Effector memory CD8-positive, alpha-beta T cell (primary cell): ENCODE data around the gene CCDC171.

ENCODE experiments used
- ATAC-seq: fragments of 150-1000 bp; cut with Tn5 transposase; replicated peaks from 2 replicates; pipeline ENCODE4 v1.10.0; 2021; ENCODE audit warnings: mild to moderate bottlenecking, moderate library complexity
- DNase-seq, 3 experiments: peaks; one replicate each; pipeline ENCODE4 v3.0.0; 2021
- H3K27ac Mint-ChIP-seq, 2 donors: one replicate each; pipeline ENCODE4 v1.8.0; 2022; ENCODE audit warnings: mild to moderate bottlenecking in 2 of 2, mixed read lengths in 2 of 2, moderate library complexity in 2 of 2
- H3K27me3 Mint-ChIP-seq, 2 donors: one replicate each; pipeline ENCODE4 v1.8.0; 2022; ENCODE audit warnings: mixed read lengths in 2 of 2
- H3K36me3 Mint-ChIP-seq: one replicate; pipeline ENCODE4 v1.8.0; 2022; ENCODE audit warnings: mild to moderate bottlenecking, moderate library complexity, mixed read lengths; ENCODE audit not compliant: insufficient read depth
- H3K4me1 Mint-ChIP-seq, 2 donors: one replicate each; pipeline ENCODE4 v1.8.0; 2022; ENCODE audit warnings: low read depth in 2 of 2, mixed read lengths in 2 of 2
- H3K4me3 Mint-ChIP-seq, 2 donors: one replicate each; pipeline ENCODE4 v1.8.0; 2022; ENCODE audit warnings: mild to moderate bottlenecking in 2 of 2, mixed read lengths in 2 of 2, moderate library complexity in 2 of 2
- H3K9me3 Mint-ChIP-seq, 2 donors: one replicate each; pipeline ENCODE4 v1.8.0; 2022; ENCODE audit warnings: mixed read lengths in 2 of 2

The CCDC171 gene

DNA sequence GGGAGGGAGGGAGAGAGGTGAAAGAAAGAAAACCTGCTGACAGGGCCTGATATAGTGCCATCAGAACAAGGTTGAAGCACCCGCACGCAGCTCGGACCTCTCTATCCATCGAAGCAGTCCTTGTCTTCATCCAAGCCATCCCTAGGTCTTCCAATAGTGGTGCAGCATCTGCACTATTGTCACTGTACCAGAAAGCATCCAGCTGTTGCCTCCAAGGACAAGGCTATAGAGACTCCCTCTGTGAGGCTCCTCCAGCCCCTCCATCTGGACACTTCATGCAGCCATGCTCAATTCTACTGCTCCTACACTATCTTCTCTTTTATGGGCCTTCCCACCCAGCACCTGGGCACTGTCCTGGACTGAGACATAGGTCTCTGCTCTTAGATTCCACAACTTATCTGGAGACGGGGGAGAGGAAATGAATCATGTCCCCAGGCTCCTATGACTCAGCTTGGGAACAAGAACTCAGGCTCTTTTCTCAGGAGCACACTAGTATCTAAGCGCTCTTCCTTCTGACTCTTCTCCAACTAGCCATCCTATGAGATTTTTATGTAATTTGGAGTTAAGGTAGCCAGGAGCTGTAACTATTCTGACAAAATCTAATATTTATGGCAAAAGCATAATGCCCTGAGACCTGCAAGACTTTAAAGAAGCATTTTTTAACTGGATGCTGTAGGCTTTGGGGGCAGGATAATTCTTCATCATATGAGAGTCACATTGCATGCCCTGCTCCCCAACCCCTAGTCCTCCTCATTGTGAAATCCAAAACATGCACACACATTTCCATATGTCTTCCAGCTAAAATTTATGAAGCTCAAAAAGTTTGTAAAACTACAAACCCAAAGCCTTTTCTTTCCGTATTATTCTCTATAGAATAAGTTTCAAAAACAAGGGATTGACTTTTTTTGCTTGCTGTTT, 446.8 kb downstream of the CCDC171 start:
- Mint-ChIP-seq H3K36me3 (no peaks in the 10 kb centered on the region), H3K4me1 (no peaks in the 10 kb centered on the region), H3K27ac (no peak overlapping the region), H3K9me3 (peaks cover 9 to 15% of the 10 kb centered on the region in 2 donors), H3K27me3 (no peaks in the 10 kb centered on the region), H3K4me3 (no peak overlapping the region)
- DNase-seq, result no peak
- no peak for ATAC-seq

DNA sequence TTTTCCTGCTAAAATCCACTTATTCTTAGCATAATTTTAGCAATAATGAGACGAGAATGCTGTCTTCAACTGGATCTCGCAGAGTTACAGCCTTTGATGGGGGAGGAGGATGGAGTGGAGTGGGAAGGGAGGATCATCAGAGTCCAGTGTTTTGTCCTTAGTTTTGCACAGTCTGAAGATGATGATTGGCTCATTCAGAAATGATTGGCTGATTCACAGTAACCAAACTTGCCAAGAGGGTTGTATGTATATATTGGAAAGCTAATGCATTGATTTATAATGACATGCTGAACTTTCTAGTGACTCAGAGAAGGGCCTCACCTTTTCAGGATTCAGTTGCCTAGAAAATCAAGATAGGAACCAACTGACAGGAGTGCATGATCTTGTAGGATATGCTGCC, 448.0 kb downstream of the CCDC171 start:
- Mint-ChIP-seq H3K4me3 (no peak overlapping the region), H3K36me3 (no peaks in the 10 kb centered on the region), H3K27ac (no peak overlapping the region), H3K9me3 (peaks cover 9 to 15% of the 10 kb centered on the region in 2 donors), H3K4me1 (no peaks in the 10 kb centered on the region), H3K27me3 (no peaks in the 10 kb centered on the region)
- ATAC-seq (no peak), DNase-seq (no peak)

DNA sequence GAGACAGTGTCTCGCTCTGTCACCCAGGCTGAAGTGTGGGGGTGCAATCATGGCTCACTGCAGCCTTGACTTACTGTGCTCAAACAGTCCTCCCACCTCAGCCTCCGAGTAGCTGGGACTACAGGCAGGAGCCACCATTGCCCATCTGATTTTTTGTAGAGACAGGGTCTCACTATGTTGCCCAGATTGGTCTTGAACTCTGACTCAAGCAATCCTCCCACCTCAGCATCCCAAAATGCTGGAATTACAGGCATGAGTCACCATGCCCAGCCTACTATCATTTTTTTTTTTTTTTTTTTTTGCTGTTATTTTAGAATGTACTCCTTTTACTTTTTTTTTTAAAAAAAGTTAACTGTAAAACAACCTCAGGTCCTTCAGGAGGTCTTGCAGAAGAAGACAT, 449.0 kb downstream of the CCDC171 start:
- ATAC-seq, result no peak
- no peaks in the 10 kb centered on the region for H3K36me3 Mint-ChIP-seq
- DNase-seq, result no peak
- no peaks in the 10 kb centered on the region for H3K27me3 Mint-ChIP-seq
- H3K4me1 Mint-ChIP-seq, result no peaks in the 10 kb centered on the region
- H3K27ac Mint-ChIP-seq, result no peak overlapping the region
- peaks cover 7 to 11% of the 10 kb centered on the region in 2 donors for H3K9me3 Mint-ChIP-seq
- no peak overlapping the region for H3K4me3 Mint-ChIP-seq

DNA sequence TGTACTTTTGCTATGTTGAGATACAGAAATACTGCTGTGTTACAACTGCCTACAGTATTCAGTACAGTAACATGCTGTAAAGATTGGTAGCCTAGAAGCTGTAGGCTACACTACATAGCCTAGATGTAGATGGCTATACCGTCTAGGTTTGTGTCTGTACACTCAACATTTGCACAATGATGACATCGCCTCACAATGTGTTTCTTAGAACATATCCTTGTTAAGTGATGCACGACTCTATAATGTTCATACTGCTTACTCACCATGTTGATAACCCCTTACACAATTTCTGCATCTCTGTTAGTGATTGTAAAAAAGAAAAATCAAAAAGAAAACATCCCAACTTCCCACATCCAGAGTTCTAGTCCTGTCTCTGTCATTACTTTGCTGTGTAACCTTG, 450.0 kb downstream of the CCDC171 start:
- DNase-seq (no peak), ATAC-seq (no peak)
- no peaks in the 10 kb centered on the region for H3K27me3 Mint-ChIP-seq
- no peaks in the 10 kb centered on the region for H3K4me1 Mint-ChIP-seq
- no peaks in the 10 kb centered on the region for H3K36me3 Mint-ChIP-seq
- no peak overlapping the region for H3K4me3 Mint-ChIP-seq
- H3K27ac Mint-ChIP-seq, result no peak overlapping the region
- peaks cover 5 to 6% of the 10 kb centered on the region in 2 donors for H3K9me3 Mint-ChIP-seq

DNA sequence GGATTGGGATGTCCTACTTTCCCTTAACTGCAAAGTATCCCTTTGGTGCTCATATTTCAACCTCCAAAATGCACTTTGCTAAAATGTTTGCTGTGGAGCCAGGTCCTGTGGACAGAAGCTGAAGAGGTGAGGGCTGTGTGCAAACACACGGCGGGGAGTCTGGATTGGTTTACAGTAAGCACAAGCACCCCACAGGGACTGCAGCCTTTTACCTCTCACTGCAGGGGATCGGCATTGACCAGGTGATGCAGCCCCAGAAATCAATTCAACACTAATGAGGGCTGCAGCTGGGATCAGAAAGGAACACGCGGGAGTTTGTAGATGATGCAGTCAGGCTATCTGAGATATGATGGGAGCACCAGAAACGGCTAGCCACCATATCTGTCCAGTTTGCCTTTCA, 450.9 kb downstream of the CCDC171 start:
- Mint-ChIP-seq H3K36me3 (no peaks in the 10 kb centered on the region), H3K27me3 (no peaks in the 10 kb centered on the region), H3K9me3 (peaks cover 5 to 8% of the 10 kb centered on the region in 2 donors), H3K4me1 (no peaks in the 10 kb centered on the region), H3K4me3 (no peak overlapping the region), H3K27ac (no peak overlapping the region)
- ATAC-seq (no peak), DNase-seq (no peak)

DNA sequence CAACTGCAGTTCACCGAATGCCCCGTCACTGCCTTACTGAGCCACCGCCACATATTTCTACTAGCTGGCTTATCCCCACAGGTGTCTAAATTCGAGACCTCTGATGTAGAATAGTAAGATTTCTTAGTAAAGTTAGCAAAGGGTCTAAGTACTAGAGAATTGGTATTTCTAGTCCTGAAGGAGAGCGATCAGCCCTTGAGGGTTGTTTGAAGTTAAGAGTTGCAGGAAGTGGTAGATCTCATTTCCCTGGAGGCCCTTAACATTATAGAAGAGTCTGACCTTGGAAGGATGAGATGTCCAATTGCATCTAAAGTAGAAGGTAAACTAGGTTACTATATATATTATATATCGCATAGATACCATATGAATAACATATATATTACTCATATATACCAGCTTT, 451.8 kb downstream of the CCDC171 start:
- Mint-ChIP-seq H3K27me3 (no peaks in the 10 kb centered on the region), H3K27ac (no peak overlapping the region), H3K9me3 (peaks cover 5 to 8% of the 10 kb centered on the region in 2 donors), H3K4me3 (no peak overlapping the region), H3K36me3 (no peaks in the 10 kb centered on the region), H3K4me1 (no peaks in the 10 kb centered on the region)
- DNase-seq (no peak), ATAC-seq (no peak)

DNA sequence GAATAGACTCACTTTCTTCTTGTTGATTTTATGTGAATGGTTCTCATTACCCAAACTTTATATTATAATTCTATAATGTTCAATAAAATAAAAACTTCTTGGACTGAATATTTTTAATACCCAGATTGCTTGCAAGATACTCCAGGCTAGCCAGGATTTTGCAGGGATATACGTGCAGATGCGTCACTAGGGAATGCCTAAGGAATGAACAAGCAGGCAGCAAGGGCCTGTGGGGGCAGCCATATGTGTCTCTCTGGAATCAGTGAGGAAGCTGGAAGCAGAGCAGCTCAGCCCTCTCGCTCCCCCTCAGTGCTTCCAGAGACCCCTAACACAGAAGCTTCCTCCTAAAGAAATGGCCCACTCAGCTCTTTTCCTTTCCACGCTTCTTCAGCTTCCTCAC, 457.4 kb downstream of the CCDC171 start:
- Mint-ChIP-seq H3K4me1 (no peaks in the 10 kb centered on the region), H3K9me3 (peaks cover 12 to 13% of the 10 kb centered on the region in 2 donors), H3K36me3 (no peaks in the 10 kb centered on the region), H3K27ac (no peak overlapping the region), H3K4me3 (no peak overlapping the region), H3K27me3 (no peaks in the 10 kb centered on the region)
- no peak for ATAC-seq
- no peak for DNase-seq

DNA sequence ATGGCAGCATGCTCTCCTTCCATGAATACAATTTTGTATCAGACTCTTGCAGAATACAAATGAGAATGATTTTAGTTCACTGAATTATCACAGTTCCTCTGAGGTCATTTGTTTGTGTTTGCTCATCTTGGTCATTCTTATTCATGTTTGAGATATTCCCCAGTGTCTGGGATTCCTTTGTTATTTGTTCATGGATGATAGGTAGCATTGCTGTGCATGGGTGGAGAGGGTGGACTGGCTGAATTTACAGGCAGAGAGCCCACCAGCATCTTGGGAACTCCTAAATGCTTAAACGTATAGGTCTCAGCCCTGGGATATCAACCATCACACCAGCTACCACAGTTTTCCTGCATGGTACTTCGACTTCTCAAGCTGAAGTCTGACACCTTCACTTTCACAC, 459.8 kb downstream of the CCDC171 start:
- ATAC-seq (no peak), DNase-seq (no peak)
- no peaks in the 10 kb centered on the region for H3K27me3 Mint-ChIP-seq
- no peak overlapping the region for H3K4me3 Mint-ChIP-seq
- H3K27ac Mint-ChIP-seq, result no peak overlapping the region
- peaks cover 13 to 20% of the 10 kb centered on the region in 2 donors for H3K9me3 Mint-ChIP-seq
- H3K4me1 Mint-ChIP-seq, result no peaks in the 10 kb centered on the region
- H3K36me3 Mint-ChIP-seq, result no peaks in the 10 kb centered on the region

DNA sequence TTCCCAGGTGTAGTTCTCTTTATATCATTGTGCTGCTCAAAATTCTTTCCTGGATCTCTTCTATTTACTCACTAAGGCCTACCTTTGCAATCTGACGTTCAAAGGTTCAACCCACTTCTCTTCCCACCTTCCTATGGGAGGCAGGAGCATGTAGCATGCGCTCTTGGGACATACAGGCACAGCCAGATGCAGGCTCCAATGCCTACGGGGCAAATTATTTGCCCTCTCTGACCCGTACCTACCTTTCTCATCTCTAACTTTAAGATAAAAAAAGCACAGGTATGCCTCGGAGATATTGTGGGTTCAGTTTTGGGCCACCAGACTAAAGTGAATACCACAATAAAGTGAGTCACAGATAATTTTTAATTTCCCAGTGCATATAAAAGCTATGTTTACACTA, 460.5 kb downstream of the CCDC171 start:
- H3K4me1 Mint-ChIP-seq, result no peaks in the 10 kb centered on the region
- no peaks in the 10 kb centered on the region for H3K27me3 Mint-ChIP-seq
- peaks cover 11 to 17% of the 10 kb centered on the region in 2 donors for H3K9me3 Mint-ChIP-seq
- H3K4me3 Mint-ChIP-seq, result no peak overlapping the region
- no peaks in the 10 kb centered on the region for H3K36me3 Mint-ChIP-seq
- no peak for DNase-seq
- no peak overlapping the region for H3K27ac Mint-ChIP-seq
- ATAC-seq, result no peak

DNA sequence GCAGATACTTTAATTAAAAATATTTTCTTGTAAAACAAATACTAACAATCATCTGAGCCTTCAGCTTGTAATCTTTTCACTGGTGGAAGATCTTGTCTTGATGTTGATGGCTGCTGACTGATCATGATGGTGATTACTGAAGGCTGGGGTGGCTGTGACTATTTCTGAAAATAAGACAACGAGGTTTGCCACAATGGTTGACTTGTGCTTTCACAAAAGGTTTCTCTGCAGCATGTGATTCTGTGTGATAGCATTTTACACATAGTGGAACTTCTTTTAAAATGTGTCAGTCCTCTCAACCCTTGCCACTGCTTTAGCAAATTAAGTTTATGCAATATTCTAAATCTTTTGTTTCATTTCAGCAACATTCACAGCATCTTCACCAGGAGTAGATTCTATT, 461.0 kb downstream of the CCDC171 start:
- H3K27ac Mint-ChIP-seq, result no peak overlapping the region
- DNase-seq, result no peak
- ATAC-seq, result no peak

DNA sequence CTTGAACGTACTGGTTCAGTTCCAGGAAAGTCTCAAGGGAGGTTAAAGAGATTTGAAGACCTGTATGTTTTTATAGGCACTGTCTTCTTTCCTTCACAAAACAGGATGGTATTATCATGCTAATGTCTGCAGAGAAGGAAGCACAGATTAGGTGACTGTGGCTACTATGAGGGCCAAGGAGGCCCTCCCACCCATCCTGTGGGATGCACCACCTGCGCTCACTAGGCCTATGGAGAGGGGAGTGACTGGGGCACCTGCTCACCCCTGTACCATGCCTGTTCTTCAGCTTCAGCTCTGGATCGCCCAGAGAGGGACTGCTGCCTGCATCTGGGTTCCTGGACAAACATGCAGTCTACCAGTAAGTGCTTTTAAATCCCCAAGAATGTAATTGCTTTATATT, 469.4 kb downstream of the CCDC171 start:
- DNase-seq (no peak), ATAC-seq (no peak)
- Mint-ChIP-seq H3K27ac (no peak overlapping the region), H3K4me3 (no peak overlapping the region), H3K9me3 (peaks cover 0 to 3% of the 10 kb centered on the region in 2 donors), H3K27me3 (no peaks in the 10 kb centered on the region), H3K36me3 (no peaks in the 10 kb centered on the region), H3K4me1 (no peaks in the 10 kb centered on the region)

More for the DNA sequence above, 461.0 kb downstream of the CCDC171 start:
- Mint-ChIP-seq H3K4me1 (no peaks in the 10 kb centered on the region), H3K36me3 (no peaks in the 10 kb centered on the region), H3K4me3 (no peak overlapping the region), H3K9me3 (peaks cover 9 to 15% of the 10 kb centered on the region in 2 donors), H3K27me3 (no peaks in the 10 kb centered on the region)

DNA sequence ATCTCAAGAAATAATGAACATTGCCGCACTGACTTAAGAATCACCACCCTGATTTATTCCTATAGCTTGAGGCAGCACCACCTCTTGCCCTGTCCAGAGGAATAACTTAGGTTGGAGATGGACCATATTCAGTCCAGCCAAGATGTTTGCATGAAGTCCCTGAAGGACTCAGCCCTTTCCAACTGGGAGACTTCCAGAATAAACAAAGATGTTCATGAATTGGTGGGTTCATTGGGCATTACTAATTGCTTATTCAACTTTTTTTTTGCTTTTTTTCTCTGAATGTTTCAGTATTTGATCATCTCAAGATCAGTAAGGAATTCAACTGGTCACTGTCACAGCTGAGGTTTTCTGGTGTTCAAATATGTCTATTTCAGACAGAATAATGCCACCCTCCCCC, 470.6 kb downstream of the CCDC171 start:
- Mint-ChIP-seq H3K9me3 (peaks cover 0 to 3% of the 10 kb centered on the region in 2 donors), H3K27me3 (no peaks in the 10 kb centered on the region), H3K27ac (no peak overlapping the region)

More for the DNA sequence above, 470.6 kb downstream of the CCDC171 start:
- H3K4me1 Mint-ChIP-seq, result no peaks in the 10 kb centered on the region
- ATAC-seq (no peak), DNase-seq (no peak)
- no peaks in the 10 kb centered on the region for H3K36me3 Mint-ChIP-seq
- H3K4me3 Mint-ChIP-seq, result no peak overlapping the region
